Activated CD8-positive, alpha-beta memory T cell treated with anti-CD3 and anti-CD28 coated beads, Interleukin-2, amount 10 ng/mL, durations not matched to agents 7 days and 5 days (primary cell): ENCODE results near the gene GMCL2. TPM values are rescaled to one million over a fixed set of nuclear protein-coding genes. Genes with fewer than 3 reads are reported as not detected.
A peak's percentile ranks its signal among the peaks of the same experiment; 100 is the strongest.

Experiments
- ATAC-seq: fragments of 150-1000 bp; cut with Tn5 transposase; one replicate; pipeline ENCODE4 v1.10.0; 2021; ENCODE audit warnings: moderate library complexity
- CTCF ChIA-PET: fragments of 350-600 bp; sonication (Branson Sonifier 250); formaldehyde crosslinking; loops from one replicate; lab custom pipeline; 2021; ENCODE audit warnings: antibody characterized with exemption; lab: Charles Lee
- DNase-seq: peaks from one replicate; pipeline ENCODE4 v3.0.0-alpha.2; 2020
- H3K27ac Mint-ChIP-seq: one replicate; pipeline ENCODE4 v1.8.0; 2021; ENCODE audit warnings: mild to moderate bottlenecking, mixed read lengths
- H3K27me3 Mint-ChIP-seq: one replicate; pipeline ENCODE4 v1.8.0; 2021; ENCODE audit warnings: mixed read lengths
- H3K36me3 Mint-ChIP-seq: one replicate; pipeline ENCODE4 v1.8.0; 2021; ENCODE audit warnings: mild to moderate bottlenecking, mixed read lengths
- H3K4me1 Mint-ChIP-seq: one replicate; pipeline ENCODE4 v1.8.0; 2021; ENCODE audit warnings: mixed read lengths
- H3K4me3 Mint-ChIP-seq: one replicate; pipeline ENCODE4 v1.8.0; 2021; ENCODE audit warnings: mild to moderate bottlenecking, moderate library complexity, mixed read lengths
- H3K9me3 Mint-ChIP-seq: one replicate; pipeline ENCODE4 v1.8.0; 2022; ENCODE audit warnings: low read depth, mixed read lengths
- total RNA-seq, 2 experiments: library from RNA; stranded (reverse); gene quantifications; one replicate each; pipeline ENCODE4 v1.2.3, GENCODE V29; 2021

GMCL2 gene, protein sequence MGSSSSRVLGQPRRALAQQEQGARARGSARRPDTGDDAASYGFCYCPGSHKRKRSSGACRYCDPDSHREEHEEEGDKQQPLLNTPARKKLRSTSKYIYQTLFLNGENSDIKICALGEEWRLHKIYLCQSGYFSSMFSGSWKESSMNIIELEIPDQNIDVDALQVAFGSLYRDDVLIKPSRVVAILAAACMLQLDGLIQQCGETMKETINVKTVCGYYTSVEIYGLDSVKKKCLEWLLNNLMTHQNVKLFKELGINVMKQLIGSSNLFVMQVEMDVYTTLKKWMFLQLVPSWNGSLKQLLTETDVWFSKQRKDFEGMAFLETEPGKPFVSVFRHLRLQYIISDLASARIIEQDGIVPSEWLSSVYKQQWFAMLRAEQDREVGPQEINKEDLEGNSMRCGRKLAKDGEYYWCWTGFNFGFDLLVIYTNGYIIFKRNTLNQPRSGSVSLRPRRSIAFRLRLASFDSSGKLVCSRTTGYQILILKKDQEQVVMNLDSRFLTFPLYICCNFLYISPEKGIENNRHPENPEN
- not detected for total RNA-seq

GRCh38 chr5:178187014-178187413 lies at the start of gene GMCL2:
GMCL2 (minus strand) TSS chr5:178187371; CDS start chr5:178187299, 72 bp downstream.
- CTCF ChIA-PET, result no interaction called here
- ATAC-seq (no peak), DNase-seq (no peak)
- Mint-ChIP-seq H3K27ac (no peak within 1 kb of the TSS), H3K9me3 (no peaks in the 10 kb centered on the region), H3K4me3 (no peak within 1 kb of the TSS), H3K36me3 (no peaks in the 10 kb centered on the region), H3K4me1 (peaks cover 6% of the 10 kb centered on the region), H3K27me3 (peaks cover 8% of the 10 kb centered on the region)

DNA sequence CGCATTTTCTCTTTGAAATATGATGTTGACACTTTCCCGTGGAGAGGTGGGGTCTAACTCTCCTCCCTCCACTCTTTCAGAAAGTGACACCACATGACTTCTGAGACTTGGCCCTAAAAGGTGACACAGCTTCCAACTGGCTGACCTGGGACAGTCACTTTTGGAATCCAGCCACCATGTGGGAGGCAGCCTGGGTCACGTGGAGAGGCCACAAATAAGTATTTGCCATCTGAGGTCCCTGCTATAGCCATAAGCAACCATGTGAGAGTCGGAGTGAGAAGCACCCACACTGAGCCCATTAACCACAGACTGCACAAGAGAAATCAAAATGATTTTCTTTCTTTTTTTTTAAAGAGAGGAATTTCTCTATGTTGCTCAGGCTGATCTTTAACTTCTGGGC lies 49.5 kb upstream of the GMCL2 start:
- H3K9me3 Mint-ChIP-seq, result no peaks in the 10 kb centered on the region
- DNase-seq, result no peak
- CTCF ChIA-PET, result interaction anchor here (0.8 to 4.3 kb wide), 4 partner anchors 12 to 313 kb away, joined by 3 to 44 read pairs (median 18); no protein-coding TSS in a partner anchor
- no peak overlapping the region for H3K4me3 Mint-ChIP-seq
- H3K27ac Mint-ChIP-seq, result peak overlapping the region; percentile 99
- peaks cover 83% of the 10 kb centered on the region for H3K4me1 Mint-ChIP-seq
- peaks cover 3% of the 10 kb centered on the region for H3K36me3 Mint-ChIP-seq
- no peak for ATAC-seq
- no peaks in the 10 kb centered on the region for H3K27me3 Mint-ChIP-seq

- CTCF ChIA-PET, result interaction anchor here (0.7 to 4.3 kb wide), 5 partner anchors 16 to 817 kb away, joined by 3 to 44 read pairs (median 11); no protein-coding TSS in a partner anchor
- H3K4me1 Mint-ChIP-seq, result peaks cover 81% of the 10 kb centered on the region
- no peaks in the 10 kb centered on the region for H3K27me3 Mint-ChIP-seq
- no peak overlapping the region for H3K4me3 Mint-ChIP-seq
- ATAC-seq, result no peak
- H3K36me3 Mint-ChIP-seq, result peaks cover 9% of the 10 kb centered on the region
- H3K27ac Mint-ChIP-seq, result peak overlapping the region; percentile 99
- no peaks in the 10 kb centered on the region for H3K9me3 Mint-ChIP-seq
- no peak for DNase-seq
Measured at GRCh38 chr5:178236126-178236525, 49.0 kb upstream of the GMCL2 start.

GRCh38 chr5:178235588-178235974 lies 48.4 kb upstream of the GMCL2 start:
- H3K36me3 Mint-ChIP-seq, result peaks cover 14% of the 10 kb centered on the region
- DNase-seq (no peak), ATAC-seq (no peak)
- H3K4me3 Mint-ChIP-seq, result no peak overlapping the region
- no peaks in the 10 kb centered on the region for H3K27me3 Mint-ChIP-seq
- H3K4me1 Mint-ChIP-seq, result peaks cover 81% of the 10 kb centered on the region
- H3K27ac Mint-ChIP-seq, result peak overlapping the region; percentile 74
- CTCF ChIA-PET, result interaction anchor here (0.7 to 4.3 kb wide), 27 partner anchors 8 to 1315 kb away, joined by 3 to 44 read pairs (median 4); partner anchors contain the start of genes HNRNPAB and RUFY1
- H3K9me3 Mint-ChIP-seq, result no peaks in the 10 kb centered on the region

GRCh38 chr5:178234750-178235587 lies 47.8 kb upstream of the GMCL2 start:
- H3K27ac Mint-ChIP-seq, result peak overlapping the region; percentile 74
- peak; percentile 17 for ATAC-seq
- no peak overlapping the region for H3K4me3 Mint-ChIP-seq
- CTCF ChIA-PET, result interaction anchor here (0.6 to 4.3 kb wide), 27 partner anchors 9 to 1315 kb away, joined by 3 to 44 read pairs (median 4); partner anchors contain the start of genes HNRNPAB and RUFY1
- H3K27me3 Mint-ChIP-seq, result no peaks in the 10 kb centered on the region
- peak; percentile 90 for DNase-seq
- peaks cover 18% of the 10 kb centered on the region for H3K36me3 Mint-ChIP-seq
- H3K9me3 Mint-ChIP-seq, result no peaks in the 10 kb centered on the region
- peaks cover 82% of the 10 kb centered on the region for H3K4me1 Mint-ChIP-seq

- Mint-ChIP-seq H3K27me3 (no peaks in the 10 kb centered on the region), H3K4me1 (peaks cover 84% of the 10 kb centered on the region), H3K36me3 (peaks cover 25% of the 10 kb centered on the region), H3K4me3 (no peak overlapping the region), H3K9me3 (no peaks in the 10 kb centered on the region), H3K27ac (peak overlapping the region; percentile 36)
- DNase-seq, result no peak
- ATAC-seq, result no peak
- CTCF ChIA-PET, result interaction anchor here (0.6 to 4.3 kb wide), 25 partner anchors 8 to 1260 kb away, joined by 3 to 44 read pairs (median 4); partner anchors contain the start of gene HNRNPAB
Measured at GRCh38 chr5:178234121-178234749, 47.1 kb upstream of the GMCL2 start.

GRCh38 chr5:178232920-178233429 lies 45.8 kb upstream of the GMCL2 start:
- Mint-ChIP-seq H3K36me3 (peaks cover 36% of the 10 kb centered on the region), H3K4me3 (peak overlapping the region; percentile 64), H3K27me3 (no peaks in the 10 kb centered on the region), H3K4me1 (peaks cover 80% of the 10 kb centered on the region), H3K27ac (peak overlapping the region; percentile 85), H3K9me3 (no peaks in the 10 kb centered on the region)
- CTCF ChIA-PET, result interaction anchor here (1.1 to 1.7 kb wide), 2 partner anchors 19 to 21 kb away, joined by 3 to 4 read pairs; no protein-coding TSS in a partner anchor
- DNase-seq (no peak), ATAC-seq (no peak)

DNA sequence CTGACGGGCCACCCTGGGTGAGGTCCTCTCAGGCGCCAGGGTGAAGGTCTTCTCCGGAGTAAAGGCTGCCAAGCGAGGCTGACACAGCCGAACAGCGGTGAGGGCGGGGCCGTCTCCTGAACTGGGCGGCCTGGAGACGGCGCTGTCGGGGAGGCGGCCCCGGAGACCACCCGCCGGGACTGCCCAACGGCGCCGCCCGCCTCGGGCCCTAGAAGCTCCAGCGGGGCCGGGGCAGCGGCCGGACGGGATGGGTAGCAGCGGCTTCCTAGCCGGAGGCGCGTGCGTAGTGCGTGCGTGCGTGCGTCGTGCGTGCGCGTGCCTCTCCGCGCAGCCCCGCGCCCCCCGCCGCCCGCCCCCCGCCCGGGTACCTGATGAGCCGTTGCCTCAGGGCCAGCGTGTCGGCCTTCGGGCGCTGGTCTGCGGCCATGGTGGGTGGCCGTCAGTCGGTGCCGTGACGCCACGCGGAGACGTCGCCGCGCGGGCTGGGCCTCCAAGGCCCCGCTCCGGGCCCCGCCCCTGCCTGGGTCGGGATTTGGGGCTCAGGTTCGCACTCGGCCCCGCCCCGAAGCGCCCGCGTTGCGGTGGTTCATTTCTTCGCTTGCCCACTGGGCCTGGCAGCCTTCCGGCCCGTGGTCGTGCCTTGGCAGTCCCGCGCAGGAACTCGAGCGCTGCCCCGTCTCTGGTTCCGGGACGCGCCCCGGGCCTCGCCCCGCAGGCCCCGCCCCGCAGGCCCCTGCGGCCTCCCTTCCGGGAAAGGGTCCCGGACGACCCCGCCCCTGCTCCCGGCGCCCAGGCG lies 45.2 kb upstream of the GMCL2 start, which contains the start of gene PHYKPL:
Gene PHYKPL, minus strand, starts transcription at position 679 of the 796 bp plus-strand sequence. Its CDS starts 252 bp downstream, at position 427.
- H3K27ac Mint-ChIP-seq, result peak within 1 kb of the TSS; percentile 85
- H3K36me3 Mint-ChIP-seq, result peaks cover 42% of the 10 kb centered on the region
- peaks cover 80% of the 10 kb centered on the region for H3K4me1 Mint-ChIP-seq
- H3K9me3 Mint-ChIP-seq, result no peaks in the 10 kb centered on the region
- peak; percentile 68 for ATAC-seq
- CTCF ChIA-PET, result interaction anchor here (1.1 to 2.4 kb wide), 3 partner anchors 19 to 28 kb away, joined by 3 to 8 read pairs (median 4); partner anchors contain the start of gene HNRNPAB
- DNase-seq, result peak; percentile 85
- no peaks in the 10 kb centered on the region for H3K27me3 Mint-ChIP-seq
- peak within 1 kb of the TSS; percentile 76 for H3K4me3 Mint-ChIP-seq

DNA sequence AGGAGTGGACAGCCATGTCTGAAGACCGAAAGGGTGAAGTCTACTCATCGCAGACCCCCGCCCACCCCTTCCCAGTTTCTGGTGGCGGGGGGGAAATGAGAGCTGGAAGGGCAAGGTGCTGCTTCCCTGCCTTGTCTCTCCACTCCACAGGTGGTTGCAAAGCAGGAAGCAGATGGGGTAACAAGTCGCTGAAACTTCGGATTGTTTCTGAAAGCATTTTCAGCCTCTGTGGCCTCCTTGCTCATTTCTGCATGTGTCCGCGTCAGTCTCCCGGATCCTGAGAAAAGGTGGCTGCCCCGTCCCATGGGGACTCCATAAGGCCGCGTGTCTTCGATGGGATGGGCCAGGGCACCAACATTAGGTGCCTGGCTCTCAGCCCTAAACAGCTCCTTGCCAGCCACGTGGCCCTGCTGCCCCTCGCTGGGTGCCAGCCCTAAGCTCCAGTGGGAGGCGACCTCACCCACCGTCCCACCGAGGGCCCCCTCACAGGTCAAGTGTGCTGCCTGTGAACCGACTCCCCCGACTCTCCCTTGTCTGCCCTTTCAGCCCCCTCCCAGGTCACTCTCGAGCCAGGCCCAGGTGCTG lies 44.5 kb upstream of the GMCL2 start:
- H3K9me3 Mint-ChIP-seq, result no peaks in the 10 kb centered on the region
- H3K4me3 Mint-ChIP-seq, result peak overlapping the region; percentile 76
- H3K27me3 Mint-ChIP-seq, result no peaks in the 10 kb centered on the region
- H3K4me1 Mint-ChIP-seq, result peaks cover 77% of the 10 kb centered on the region
- ATAC-seq (no peak), DNase-seq (no peak)
- H3K27ac Mint-ChIP-seq, result peak overlapping the region; percentile 73
- CTCF ChIA-PET, result interaction anchor here (1.0 to 2.4 kb wide), 6 partner anchors 17 to 320 kb away, joined by 3 to 8 read pairs (median 3); partner anchors contain the start of gene HNRNPAB
- H3K36me3 Mint-ChIP-seq, result peaks cover 49% of the 10 kb centered on the region

- no peaks in the 10 kb centered on the region for H3K9me3 Mint-ChIP-seq
- H3K27me3 Mint-ChIP-seq, result no peaks in the 10 kb centered on the region
- CTCF ChIA-PET, result interaction anchor here (0.7 to 2.4 kb wide), 7 partner anchors 17 to 321 kb away, joined by 3 to 8 read pairs (median 3); partner anchors contain the start of gene HNRNPAB
- ATAC-seq (no peak), DNase-seq (no peak)
- H3K27ac Mint-ChIP-seq, result peak overlapping the region; percentile 73
- peaks cover 52% of the 10 kb centered on the region for H3K36me3 Mint-ChIP-seq
- peak overlapping the region; percentile 76 for H3K4me3 Mint-ChIP-seq
- peaks cover 73% of the 10 kb centered on the region for H3K4me1 Mint-ChIP-seq
Measured at GRCh38 chr5:178230879-178231538, 43.8 kb upstream of the GMCL2 start.

DNA sequence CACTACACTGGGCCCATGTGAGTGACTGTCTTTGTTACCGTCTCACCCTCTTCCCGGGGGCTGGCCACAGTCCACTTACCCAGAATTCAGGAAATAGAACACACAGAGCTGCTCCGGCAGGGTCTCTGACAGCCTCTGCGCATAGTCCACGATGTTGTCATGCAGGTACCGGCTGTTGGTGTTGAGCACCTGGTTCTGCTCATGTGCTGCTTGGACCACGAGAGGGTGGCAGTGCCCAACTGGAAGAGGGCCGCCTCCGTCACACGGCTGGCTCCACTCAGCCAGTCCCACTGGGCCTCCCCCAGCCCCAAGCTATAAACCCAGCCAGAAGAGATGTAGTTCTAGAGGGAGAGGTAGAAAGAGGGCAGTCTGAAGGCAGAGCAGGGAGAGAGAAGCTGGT lies 42.7 kb upstream of the GMCL2 start:
- H3K4me1 Mint-ChIP-seq, result peaks cover 62% of the 10 kb centered on the region
- H3K4me3 Mint-ChIP-seq, result peak overlapping the region; percentile 15
- no peak for ATAC-seq
- CTCF ChIA-PET, result interaction anchor here (2.4 kb wide), 1 partner anchor 26 kb away, joined by 8 read pairs; the partner anchor contains the start of gene HNRNPAB
- peak overlapping the region; percentile 21 for H3K27ac Mint-ChIP-seq
- no peaks in the 10 kb centered on the region for H3K27me3 Mint-ChIP-seq
- no peak for DNase-seq
- peaks cover 56% of the 10 kb centered on the region for H3K36me3 Mint-ChIP-seq
- H3K9me3 Mint-ChIP-seq, result no peaks in the 10 kb centered on the region
